HEK293T (cell line): ENCODE data around the gene TMPRSS4.

Source experiments
- CTCF ChIA-PET: fragments of 350-600 bp; formaldehyde crosslinking; extraction: SDS; loops from one replicate; lab custom pipeline; 2021; ENCODE audit warnings: antibody characterized with exemption, inconsistent platforms; lab: Yijun Ruan, JAX
- POLR2A ChIA-PET: fragments of 350-600 bp; formaldehyde crosslinking; extraction: SDS; loops from one replicate; lab custom pipeline; 2020; ENCODE audit warnings: antibody characterized with exemption, inconsistent platforms; lab: Yijun Ruan, JAX
- DNase-seq: peaks from one replicate; pipeline ENCODE4 v3.0.0; 2012; ENCODE audit warnings: mixed read lengths; ENCODE audit errors: extremely low spot score
- ARNT ChIP-seq: fragments of 450-650 bp; IDR thresholded peaks from 2 replicates; pipeline ENCODE4 v1.6.1; 2017; ENCODE audit warnings: mild to moderate bottlenecking
- ELF4 ChIP-seq: fragments of 450-650 bp; IDR thresholded peaks from 2 replicates; pipeline ENCODE4 v1.6.1; 2017; ENCODE audit warnings: antibody characterized with exemption
- FOXK2 ChIP-seq: fragments of 450-650 bp; IDR thresholded peaks from 2 replicates; pipeline ENCODE4 v1.6.1; 2016; ENCODE audit warnings: mild to moderate bottlenecking
- HDGF ChIP-seq: fragments of 450-650 bp; IDR thresholded peaks from 2 replicates; pipeline ENCODE4 v1.6.1; 2017; ENCODE audit warnings: antibody characterized with exemption, borderline replicate concordance
- LEF1 ChIP-seq: fragments of 450-650 bp; IDR thresholded peaks from 2 replicates; pipeline ENCODE4 v1.6.1; 2017; ENCODE audit warnings: mild to moderate bottlenecking, borderline replicate concordance
- ZNF384 ChIP-seq: fragments of 450-650 bp; IDR thresholded peaks from 2 replicates; pipeline ENCODE4 v1.6.1; 2016
- TF ChIP-seq, protein P1 (sequence below): fragments of 450-650 bp; IDR thresholded peaks from 2 replicates; pipeline ENCODE4 v1.6.1; 2016

TMPRSS4 gene

DNA sequence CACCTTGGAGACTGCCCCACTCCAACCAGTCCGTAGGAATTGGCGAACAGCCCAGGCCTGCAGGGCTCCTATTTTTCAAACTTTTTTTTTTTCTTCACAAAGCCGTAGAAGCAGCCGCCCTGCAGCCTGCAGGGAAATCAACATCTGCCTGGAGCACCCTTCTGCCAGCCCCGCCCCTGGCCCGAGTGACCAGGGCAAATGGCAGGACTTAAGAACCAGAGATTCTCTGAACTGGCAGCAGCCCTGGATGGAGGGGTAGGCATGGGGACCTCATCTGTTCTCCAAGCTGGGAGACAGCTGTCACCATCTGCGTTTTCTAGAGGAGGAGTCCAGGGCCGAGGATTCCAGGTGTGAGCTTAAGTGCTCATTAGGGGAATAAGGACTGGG, 94.0 kb downstream of the TMPRSS4 start:
- TF ChIP-seq FOXK2 (no peak), ZNF384 (no peak), ELF4 (no peak), LEF1 (no peak), ARNT (no peak), HDGF (no peak)
- TF ChIP-seq, protein P1, sequence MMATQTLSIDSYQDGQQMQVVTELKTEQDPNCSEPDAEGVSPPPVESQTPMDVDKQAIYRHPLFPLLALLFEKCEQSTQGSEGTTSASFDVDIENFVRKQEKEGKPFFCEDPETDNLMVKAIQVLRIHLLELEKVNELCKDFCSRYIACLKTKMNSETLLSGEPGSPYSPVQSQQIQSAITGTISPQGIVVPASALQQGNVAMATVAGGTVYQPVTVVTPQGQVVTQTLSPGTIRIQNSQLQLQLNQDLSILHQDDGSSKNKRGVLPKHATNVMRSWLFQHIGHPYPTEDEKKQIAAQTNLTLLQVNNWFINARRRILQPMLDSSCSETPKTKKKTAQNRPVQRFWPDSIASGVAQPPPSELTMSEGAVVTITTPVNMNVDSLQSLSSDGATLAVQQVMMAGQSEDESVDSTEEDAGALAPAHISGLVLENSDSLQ, result no peak
- POLR2A ChIA-PET, result interaction anchor here (1.0 to 2.3 kb wide), 2 partner anchors 10 to 18 kb away, joined by 3 to 9 read pairs; partner anchors contain the start of gene SCN4B
- CTCF ChIA-PET, result interaction anchor here (0.6 to 3.3 kb wide), 12 partner anchors 9 to 846 kb away, joined by 3 to 28 read pairs (median 4); no protein-coding TSS in a partner anchor
- DNase-seq, result no peak
